HG03342 (cell line): ENCODE measurements around the gene OPN1MW.
A peak's percentile ranks its signal among the peaks of the same experiment; 100 is the strongest.
"Not testable (repeated sequence)": the region's sequence is repeated elsewhere in the genome, so short reads cannot be mapped to it uniquely, and the experiment has no call there.

Source experiments
- ATAC-seq: cut with Tn5 transposase; IDR thresholded peaks from one replicate; pipeline ENCODE4 v1.9.1; 2021; ENCODE audit warnings: mild to moderate bottlenecking, moderate library complexity; ENCODE audit not compliant: unreplicated experiment

Gene OPN1MW

GRCh38 chrX:154182296-154182695 lies at the start of gene OPN1MW:
Gene OPN1MW, plus strand, starts transcription at chrX:154182596. Its CDS starts 82 bp downstream, at chrX:154182678.
- ATAC-seq, result not testable (repeated sequence)

GRCh38 chrX:154135458-154136229 lies 46.8 kb upstream of the OPN1MW start:
- ATAC-seq, result no peak

GRCh38 chrX:154136627-154137161 lies 45.7 kb upstream of the OPN1MW start:
- peak; percentile 62 for ATAC-seq

- ATAC-seq, result no peak
These were observed 43.5 kb upstream of the OPN1MW start for GRCh38 chrX:154138857-154139256.

GRCh38 chrX:154140206-154140605 lies 42.2 kb upstream of the OPN1MW start:
- no peak for ATAC-seq

GRCh38 chrX:154140742-154141141 lies 41.7 kb upstream of the OPN1MW start:
- ATAC-seq, result no peak

GRCh38 chrX:154142386-154142785 lies 40.0 kb upstream of the OPN1MW start:
- ATAC-seq, result no peak

- no peak for ATAC-seq
These were observed 39.2 kb upstream of the OPN1MW start for GRCh38 chrX:154142950-154143745.

- not testable (repeated sequence) for ATAC-seq
These were observed 38.4 kb upstream of the OPN1MW start, which contains the start of gene OPN1LW for GRCh38 chrX:154144010-154144409. Gene OPN1LW, plus strand, starts transcription at chrX:154144243. Its CDS starts 41 bp downstream, at chrX:154144284.

GRCh38 chrX:154151030-154151429 lies 31.4 kb upstream of the OPN1MW start:
- not testable (repeated sequence) for ATAC-seq

GRCh38 chrX:154156221-154156620 lies 26.2 kb upstream of the OPN1MW start:
- not testable (repeated sequence) for ATAC-seq

GRCh38 chrX:154157207-154157606 lies 25.2 kb upstream of the OPN1MW start:
- not testable (repeated sequence) for ATAC-seq

- not testable (repeated sequence) for ATAC-seq
These were observed 23.1 kb upstream of the OPN1MW start for GRCh38 chrX:154159345-154159744.

- not testable (repeated sequence) for ATAC-seq
These were observed 17.5 kb upstream of the OPN1MW start for GRCh38 chrX:154164902-154165301.

- not testable (repeated sequence) for ATAC-seq
These were observed 14.0 kb upstream of the OPN1MW start for GRCh38 chrX:154168384-154168783.

- peak; percentile 57 for ATAC-seq
These were observed 9.9 kb upstream of the OPN1MW start for GRCh38 chrX:154172535-154172943.

GRCh38 chrX:154174356-154174755 lies 8.0 kb upstream of the OPN1MW start:
- ATAC-seq, result not testable (repeated sequence)

GRCh38 chrX:154183794-154184193 lies 1.4 kb downstream of the OPN1MW start:
- ATAC-seq, result not testable (repeated sequence)

GRCh38 chrX:154192846-154193245 lies 10.4 kb downstream of the OPN1MW start:
- not testable (repeated sequence) for ATAC-seq

- ATAC-seq, result not testable (repeated sequence)
These were observed 11.9 kb downstream of the OPN1MW start for GRCh38 chrX:154194316-154194715.

- ATAC-seq, result not testable (repeated sequence)
These were observed 14.1 kb downstream of the OPN1MW start for GRCh38 chrX:154196466-154196865.
